Renal pelvis (tissue), 12 donors: Measurements from ENCODE around the gene TSPAN5. TPM values are rescaled to one million over a fixed set of nuclear protein-coding genes. Genes with fewer than 3 reads are reported as not detected.
"Not testable (repeated sequence)": the region's sequence is repeated elsewhere in the genome, so short reads cannot be mapped to it uniquely, and the experiment has no call there.

Source experiments
- DNase-seq: peaks from one replicate; pipeline ENCODE4 v3.0.0-alpha.2; 2013
- long read RNA-seq, 16 experiments: transcript quantifications; one replicate each; lab custom pipeline, GENCODE V29; 2026
- polyA plus RNA-seq, 3 donors: library from polyadenylated mRNA; unstranded; fragments of 120-200 nt; gene quantifications; one replicate each; pipeline ENCODE4 v1.2.1, GENCODE V29; 2013; ENCODE audit not compliant: insufficient read length in 3 of 3

Gene TSPAN5
- 10 to 100 TPM; 21.3 to 28.2 (median 27.4) TPM for polyA plus RNA-seq
- long read RNA-seq, donor 1, transcript TSPAN5-201 (8 exons, 3,365 nt) = major isoform, 9 of 25 reads
- long read RNA-seq, donor 1, partial matches to known transcripts = 15 of 25 reads
- long read RNA-seq, donor 1, other reads (novel, unspliced or antisense) = 0 of 25 reads
- long read RNA-seq, donor 2, full-length matches to known transcripts = 6 of 14 reads
- long read RNA-seq, donor 2, partial matches to known transcripts = 8 of 14 reads
- long read RNA-seq, donor 2, other reads (novel, unspliced or antisense) = 0 of 14 reads
- long read RNA-seq, donor 3, transcript TSPAN5-201 (8 exons, 3,365 nt) = major isoform, 6 of 7 reads
- long read RNA-seq, donor 3, partial matches to known transcripts = 0 of 7 reads
- long read RNA-seq, donor 3, other reads (novel, unspliced or antisense) = 0 of 7 reads
- long read RNA-seq, donor 4, full-length matches to known transcripts = 4 of 4 reads
- long read RNA-seq, donor 4, partial matches to known transcripts = 0 of 4 reads
- long read RNA-seq, donor 4, other reads (novel, unspliced or antisense) = 0 of 4 reads
- long read RNA-seq, donor 5, full-length matches to known transcripts = 4 of 4 reads
- long read RNA-seq, donor 5, partial matches to known transcripts = 0 of 4 reads
- long read RNA-seq, donor 5, other reads (novel, unspliced or antisense) = 0 of 4 reads
- long read RNA-seq, donor 6, full-length matches to known transcripts = 15 of 15 reads
- long read RNA-seq, donor 6, partial matches to known transcripts = 0 of 15 reads
- long read RNA-seq, donor 6, other reads (novel, unspliced or antisense) = 0 of 15 reads
- long read RNA-seq, donor 7, transcript TSPAN5-201 (8 exons, 3,365 nt) = major isoform, 12 of 33 reads
- long read RNA-seq, donor 7, partial matches to known transcripts = 21 of 33 reads
- long read RNA-seq, donor 7, other reads (novel, unspliced or antisense) = 0 of 33 reads
- long read RNA-seq, donor 8, partial matches to known transcripts = 0 of 2 reads
- long read RNA-seq, donor 8, other reads (novel, unspliced or antisense) = 0 of 2 reads
- long read RNA-seq, donor 9, transcript TSPAN5-201 (8 exons, 3,365 nt) = major isoform, 6 of 7 reads
- long read RNA-seq, donor 9, partial matches to known transcripts = 0 of 7 reads
- long read RNA-seq, donor 9, other reads (novel, unspliced or antisense) = 0 of 7 reads
- long read RNA-seq, donor 10, full-length matches to known transcripts = 6 of 6 reads
- long read RNA-seq, donor 10, partial matches to known transcripts = 0 of 6 reads
- long read RNA-seq, donor 10, other reads (novel, unspliced or antisense) = 0 of 6 reads
- long read RNA-seq, donor 11, transcript TSPAN5-201 (8 exons, 3,365 nt) = major isoform, 8 of 8 reads
- long read RNA-seq, donor 11, partial matches to known transcripts = 0 of 8 reads
- long read RNA-seq, donor 11, other reads (novel, unspliced or antisense) = 0 of 8 reads
- long read RNA-seq, donor 12, transcript TSPAN5-201 (8 exons, 3,365 nt) = major isoform, 7 of 7 reads
- long read RNA-seq, donor 12, partial matches to known transcripts = 0 of 7 reads
- long read RNA-seq, donor 12, other reads (novel, unspliced or antisense) = 0 of 7 reads
- long read RNA-seq, donor 13, partial matches to known transcripts = 0 of 5 reads
- long read RNA-seq, donor 13, other reads (novel, unspliced or antisense) = 0 of 5 reads
- long read RNA-seq, donor 14, full-length matches to known transcripts = 12 of 12 reads
- long read RNA-seq, donor 14, partial matches to known transcripts = 0 of 12 reads
- long read RNA-seq, donor 14, other reads (novel, unspliced or antisense) = 0 of 12 reads
- long read RNA-seq, donor 15, full-length matches to known transcripts = 7 of 7 reads
- long read RNA-seq, donor 15, partial matches to known transcripts = 0 of 7 reads
- long read RNA-seq, donor 15, other reads (novel, unspliced or antisense) = 0 of 7 reads
- long read RNA-seq, donor 16, full-length matches to known transcripts = 9 of 9 reads
- long read RNA-seq, donor 16, partial matches to known transcripts = 0 of 9 reads
- long read RNA-seq, donor 16, other reads (novel, unspliced or antisense) = 0 of 9 reads

GRCh38 chr4:98658287-98659105, at the start of gene TSPAN5:
Gene TSPAN5, minus strand, starts transcription at chr4:98658611.
- DNase-seq = peak; percentile 73

- no peak for DNase-seq
Measured at GRCh38 chr4:98706935-98707334, 48.5 kb upstream of the TSPAN5 start.

GRCh38 chr4:98706200-98706813, 47.9 kb upstream of the TSPAN5 start:
- DNase-seq = no peak

- DNase-seq = not testable (repeated sequence)
Measured at GRCh38 chr4:98705586-98705985, 47.2 kb upstream of the TSPAN5 start.

- DNase-seq = no peak
Measured at GRCh38 chr4:98700656-98701055, 42.2 kb upstream of the TSPAN5 start.

GRCh38 chr4:98694076-98694475, 35.7 kb upstream of the TSPAN5 start:
- no peak for DNase-seq

- DNase-seq = no peak
Measured at GRCh38 chr4:98692411-98692810, 34.0 kb upstream of the TSPAN5 start.

- no peak for DNase-seq
Measured at GRCh38 chr4:98691588-98691987, 33.2 kb upstream of the TSPAN5 start.

GRCh38 chr4:98689507-98690174, 31.2 kb upstream of the TSPAN5 start:
- DNase-seq = no peak

GRCh38 chr4:98688411-98689290, 30.2 kb upstream of the TSPAN5 start:
- DNase-seq = no peak

GRCh38 chr4:98687876-98688275, 29.5 kb upstream of the TSPAN5 start:
- no peak for DNase-seq

- DNase-seq = no peak
Measured at GRCh38 chr4:98686847-98687246, 28.4 kb upstream of the TSPAN5 start.

GRCh38 chr4:98686043-98686707, 27.8 kb upstream of the TSPAN5 start:
- DNase-seq = no peak

- DNase-seq = no peak
Measured at GRCh38 chr4:98685225-98686042, 27.0 kb upstream of the TSPAN5 start.

- no peak for DNase-seq
Measured at GRCh38 chr4:98682719-98683118, 24.3 kb upstream of the TSPAN5 start.

- DNase-seq = no peak
Measured at GRCh38 chr4:98680806-98681205, 22.4 kb upstream of the TSPAN5 start.
